ENCODE data around the gene NCF2. TPM values are rescaled to one million over a fixed set of nuclear protein-coding genes. Genes with fewer than 3 reads are reported as not detected.
"Not testable (repeated sequence)": the region's sequence is repeated elsewhere in the genome, so short reads cannot be mapped to it uniquely, and the experiment has no call there.

Gene NCF2
- total RNA-seq, 3 donors from 2014 or later (not counting 1 experiment from before 2014, with no cell fraction given) = 10.4 to 21.7 (median 14.8) TPM

- no peaks in the 10 kb centered on the region for H3K27me3 Mint-ChIP-seq (ENCODE audit: low read depth in 2 of 2)
- no peak for TF ChIP-seq CTCF (IDR thresholded peaks at IDR 0.05)
- Histone ChIP-seq H3K27me3 (ENCODE audit: control insufficient read depth, insufficient read depth, low read length) (no peaks in the 10 kb centered on the region), H3K36me3 (ENCODE audit: control insufficient read depth, insufficient read depth, low read length) (peaks cover 45% of the 10 kb centered on the region), H3K27ac (ENCODE audit: low read length) (no peak overlapping the region), H3K4me1 (ENCODE audit: control insufficient read depth, insufficient read depth, low read length) (peaks cover 16% of the 10 kb centered on the region), H3K4me3 (ENCODE audit: low read length) (no peak overlapping the region), H3K9me3 (ENCODE audit: control insufficient read depth, insufficient read depth, low read length) (no peaks in the 10 kb centered on the region)
- no peak for DNase-seq
- intact Hi-C loops (cut with micrococcal nuclease) = no loop called here
- peaks cover 55 to 75% of the 10 kb centered on the region in 2 donors for H3K4me1 Mint-ChIP-seq
- peak overlapping the region in 1 of 2 donors; percentile 92 for H3K27ac Mint-ChIP-seq
- no peaks in the 10 kb centered on the region for H3K9me3 Mint-ChIP-seq
- WGBS (ENCODE audit: insufficient coverage) = 89% methylated on average over 2 of the region's 2 CpGs
- peaks cover 11% of the 10 kb centered on the region for H3K36me3 Mint-ChIP-seq
- no peak for ATAC-seq
- H3K4me3 Mint-ChIP-seq = peak overlapping the region; percentile 99
These were observed 41.9 kb upstream of the NCF2 start for GRCh38 chr1:183632114-183632513.

GRCh38 chr1:183630748-183631147 lies 40.5 kb upstream of the NCF2 start:
- peaks cover 47 to 73% of the 10 kb centered on the region in 2 donors for H3K4me1 Mint-ChIP-seq
- ATAC-seq (no peak), DNase-seq (no peak)
- intact Hi-C loops (cut with micrococcal nuclease) = no loop called here
- no peaks in the 10 kb centered on the region for H3K9me3 ChIP-seq (ENCODE audit: control insufficient read depth, insufficient read depth, low read length)
- H3K4me3 Mint-ChIP-seq = peak overlapping the region; percentile 49
- H3K4me1 ChIP-seq (ENCODE audit: control insufficient read depth, insufficient read depth, low read length) = peaks cover 9% of the 10 kb centered on the region
- 71% methylated on average over 2 of the region's 2 CpGs for WGBS (ENCODE audit: insufficient coverage)
- H3K27me3 ChIP-seq (ENCODE audit: control insufficient read depth, insufficient read depth, low read length) = no peaks in the 10 kb centered on the region
- H3K27me3 Mint-ChIP-seq (ENCODE audit: low read depth in 2 of 2) = no peaks in the 10 kb centered on the region
- peaks cover 56% of the 10 kb centered on the region for H3K36me3 ChIP-seq (ENCODE audit: control insufficient read depth, insufficient read depth, low read length)
- H3K36me3 Mint-ChIP-seq = peaks cover 11% of the 10 kb centered on the region
- H3K27ac Mint-ChIP-seq = peak overlapping the region; percentile 25 to 27
- no peak overlapping the region for H3K4me3 ChIP-seq (ENCODE audit: low read length)
- no peaks in the 10 kb centered on the region for H3K9me3 Mint-ChIP-seq
- no peak overlapping the region for H3K27ac ChIP-seq (ENCODE audit: low read length)
- TF ChIP-seq CTCF (IDR thresholded peaks at IDR 0.05) = no peak

- Mint-ChIP-seq H3K4me3 (peak overlapping the region; percentile 43), H3K4me1 (peaks cover 41 to 65% of the 10 kb centered on the region in 2 donors), H3K36me3 (peaks cover 17% of the 10 kb centered on the region), H3K9me3 (no peaks in the 10 kb centered on the region), H3K27ac (peak overlapping the region; percentile 47 to 65), H3K27me3 (ENCODE audit: low read depth in 2 of 2) (no peaks in the 10 kb centered on the region)
- H3K4me1 ChIP-seq (ENCODE audit: control insufficient read depth, insufficient read depth, low read length) = peaks cover 7% of the 10 kb centered on the region
- intact Hi-C loops (cut with micrococcal nuclease) = no loop called here
- no peak for TF ChIP-seq CTCF (IDR thresholded peaks at IDR 0.05)
- no peak overlapping the region for H3K27ac ChIP-seq (ENCODE audit: low read length)
- ATAC-seq (peak in 1 of 3 donors; percentile 30), DNase-seq (no peak)
- no peaks in the 10 kb centered on the region for H3K9me3 ChIP-seq (ENCODE audit: control insufficient read depth, insufficient read depth, low read length)
- H3K4me3 ChIP-seq (ENCODE audit: low read length) = no peak overlapping the region
- H3K27me3 ChIP-seq (ENCODE audit: control insufficient read depth, insufficient read depth, low read length) = no peaks in the 10 kb centered on the region
- peaks cover 68% of the 10 kb centered on the region for H3K36me3 ChIP-seq (ENCODE audit: control insufficient read depth, insufficient read depth, low read length)
These were observed 38.3 kb upstream of the NCF2 start for GRCh38 chr1:183628537-183628936.

GRCh38 chr1:183626236-183626635 lies 36.0 kb upstream of the NCF2 start:
- H3K4me3 Mint-ChIP-seq; H3K27me3 Mint-ChIP-seq (ENCODE audit: low read depth in 2 of 2); H3K4me1 ChIP-seq (ENCODE audit: control insufficient read depth, insufficient read depth, low read length); ATAC-seq; intact Hi-C loops (cut with micrococcal nuclease); H3K4me3 ChIP-seq (ENCODE audit: low read length); H3K27me3 ChIP-seq (ENCODE audit: control insufficient read depth, insufficient read depth, low read length); H3K27ac ChIP-seq (ENCODE audit: low read length); DNase-seq; H3K9me3 Mint-ChIP-seq; H3K9me3 ChIP-seq (ENCODE audit: control insufficient read depth, insufficient read depth, low read length): not testable (repeated sequence)
- Mint-ChIP-seq H3K27ac (peak overlapping the region in 1 of 2 donors; percentile 71), H3K36me3 (peaks cover 17% of the 10 kb centered on the region), H3K4me1 (peaks cover 41 to 54% of the 10 kb centered on the region in 2 donors)
- whole genome bisulfite sequencing (ENCODE audit: insufficient coverage) = 60% methylated on average over 1 of the region's 3 CpGs
- peaks cover 65% of the 10 kb centered on the region for H3K36me3 ChIP-seq (ENCODE audit: control insufficient read depth, insufficient read depth, low read length)
